H7 (cell line): ENCODE measurements around the gene QSOX2. TPM values are rescaled to one million over a fixed set of nuclear protein-coding genes. Genes with fewer than 3 reads are reported as not detected.
A peak's percentile ranks its signal among the peaks of the same experiment; 100 is the strongest.

Source experiments
- DNase-seq: peaks from one replicate; pipeline ENCODE4 v3.0.0; 2012
- H3K27me3 ChIP-seq: 2 replicates; pipeline ENCODE4 v1.6.0; 2011; ENCODE audit warnings: mild to moderate bottlenecking, low read length; ENCODE audit not compliant: control insufficient read depth, insufficient read depth
- H3K36me3 ChIP-seq: replicated peaks from 2 replicates; pipeline ENCODE4 v1.5.1; 2011; ENCODE audit warnings: low read length; ENCODE audit not compliant: control insufficient read depth, insufficient read depth
- H3K4me3 ChIP-seq: 2 replicates; pipeline ENCODE4 v1.5.1; 2011; ENCODE audit warnings: low read depth, mild to moderate bottlenecking, control low read depth, low read length, moderate library complexity; ENCODE audit not compliant: insufficient read depth
- total RNA-seq: library from RNA; depleted of rRNA; stranded (reverse); fragments of >200 nt; shearing (Covaris generic); gene quantifications from 2 replicates; pipeline ENCODE4 v1.2.3, GENCODE V29; 2014

Gene QSOX2
- total RNA-seq, 1 experiment from 2014 or later: 22.6 TPM

DNA sequence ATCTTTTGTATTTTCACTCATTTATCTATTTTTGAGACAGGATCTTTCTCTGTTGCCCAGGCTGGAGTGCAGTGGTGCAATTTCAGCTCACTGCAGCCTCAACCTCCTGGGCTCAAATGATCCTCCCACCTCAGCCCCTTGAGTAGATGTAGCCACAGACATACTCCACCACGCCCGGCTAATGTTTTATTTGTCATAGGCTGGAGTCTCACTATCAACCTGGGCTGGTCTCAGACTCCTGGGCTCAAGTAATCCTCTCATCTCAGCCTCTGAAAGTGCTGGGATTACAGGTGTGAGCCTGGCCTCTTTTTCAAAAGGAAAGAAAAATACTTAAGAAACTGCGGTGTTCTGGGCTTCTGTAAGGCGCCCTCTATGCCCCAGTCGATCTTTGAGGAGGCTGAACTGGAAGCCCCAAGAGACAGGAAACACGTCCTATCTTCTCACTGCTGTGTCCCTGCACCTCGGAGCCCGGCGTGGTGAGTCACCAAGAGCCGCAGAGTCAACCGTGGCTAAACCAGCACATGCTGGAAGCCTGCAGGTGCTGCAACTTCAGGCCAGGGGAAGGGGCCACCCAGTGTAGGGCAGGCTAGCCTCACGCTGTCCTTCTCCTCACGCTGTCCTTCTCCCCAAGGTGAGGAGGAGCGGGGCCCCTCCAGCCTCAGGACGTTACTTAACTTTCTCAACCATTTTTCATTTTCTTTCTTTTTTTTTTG, 25.4 kb downstream of the QSOX2 start:
- no peaks in the 10 kb centered on the region for H3K27me3 ChIP-seq
- DNase-seq: no peak
- peaks cover 6% of the 10 kb centered on the region for H3K36me3 ChIP-seq
- no peak overlapping the region for H3K4me3 ChIP-seq

DNA sequence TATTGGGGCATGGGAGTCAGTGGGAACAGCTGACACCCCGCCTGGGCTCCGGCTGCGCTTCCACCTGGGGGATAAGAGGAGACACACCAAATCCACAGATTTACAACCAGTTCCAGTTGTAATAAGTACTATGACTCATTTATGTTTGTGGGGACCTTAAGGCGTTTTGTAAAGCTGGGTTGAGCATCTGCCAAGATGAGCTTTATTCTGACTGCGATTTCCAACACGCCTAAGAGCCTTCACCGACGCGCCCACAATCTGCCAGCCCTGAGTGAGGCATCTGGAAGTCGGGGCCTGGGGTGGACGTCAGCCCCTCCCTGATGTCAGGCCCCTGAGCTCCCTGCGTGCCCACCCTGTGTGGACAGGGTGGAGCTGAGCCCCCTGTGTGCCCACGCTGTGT, 26.3 kb downstream of the QSOX2 start:
- H3K36me3 ChIP-seq: peaks cover 11% of the 10 kb centered on the region
- no peak overlapping the region for H3K4me3 ChIP-seq
- no peak for DNase-seq
- no peaks in the 10 kb centered on the region for H3K27me3 ChIP-seq

DNA sequence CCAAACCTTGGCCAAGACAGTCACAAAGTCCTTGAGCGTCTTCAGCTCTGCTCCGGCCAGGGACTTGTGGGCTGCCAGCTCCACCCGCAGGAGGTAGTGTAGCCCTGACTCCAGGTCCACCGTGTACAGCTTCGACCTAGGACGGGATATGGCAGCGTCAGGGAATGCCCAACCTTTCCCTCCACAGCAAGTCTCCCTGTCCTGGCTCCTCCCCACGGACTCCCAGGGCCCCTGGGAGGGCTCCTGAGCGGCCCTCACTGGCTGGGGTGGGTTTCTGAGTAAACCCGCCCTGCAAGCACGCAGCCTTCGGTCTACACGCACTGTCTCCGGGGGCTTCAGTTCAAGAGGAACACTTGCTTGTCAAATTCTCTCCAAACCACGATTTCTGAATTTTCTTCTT, 26.9 kb downstream of the QSOX2 start:
- no peak for DNase-seq
- Histone ChIP-seq H3K4me3 (no peak overlapping the region), H3K36me3 (peaks cover 14% of the 10 kb centered on the region), H3K27me3 (no peaks in the 10 kb centered on the region)

DNA sequence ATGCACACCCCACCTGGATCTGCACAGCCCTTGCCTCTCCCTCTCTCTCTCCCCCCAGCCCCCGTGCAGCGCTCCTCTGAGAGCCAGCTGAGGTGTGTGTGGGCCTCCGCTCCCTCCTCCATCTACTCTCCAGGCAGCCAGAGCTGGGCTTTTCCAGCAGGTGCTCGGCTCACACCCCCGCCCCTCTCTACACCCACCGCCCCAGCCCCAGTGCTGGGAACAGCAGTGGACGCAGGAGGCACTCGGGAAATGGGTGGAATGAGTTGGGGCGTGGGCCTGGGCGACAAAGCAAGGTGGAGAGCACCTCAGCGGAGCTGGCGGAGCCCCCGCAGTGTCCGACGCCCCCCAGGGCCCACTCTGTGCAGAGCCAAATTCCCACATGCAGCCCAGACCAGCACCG, 27.3 kb downstream of the QSOX2 start:
- no peak overlapping the region for H3K4me3 ChIP-seq
- DNase-seq: no peak
- H3K36me3 ChIP-seq: peaks cover 15% of the 10 kb centered on the region
- H3K27me3 ChIP-seq: no peaks in the 10 kb centered on the region

DNA sequence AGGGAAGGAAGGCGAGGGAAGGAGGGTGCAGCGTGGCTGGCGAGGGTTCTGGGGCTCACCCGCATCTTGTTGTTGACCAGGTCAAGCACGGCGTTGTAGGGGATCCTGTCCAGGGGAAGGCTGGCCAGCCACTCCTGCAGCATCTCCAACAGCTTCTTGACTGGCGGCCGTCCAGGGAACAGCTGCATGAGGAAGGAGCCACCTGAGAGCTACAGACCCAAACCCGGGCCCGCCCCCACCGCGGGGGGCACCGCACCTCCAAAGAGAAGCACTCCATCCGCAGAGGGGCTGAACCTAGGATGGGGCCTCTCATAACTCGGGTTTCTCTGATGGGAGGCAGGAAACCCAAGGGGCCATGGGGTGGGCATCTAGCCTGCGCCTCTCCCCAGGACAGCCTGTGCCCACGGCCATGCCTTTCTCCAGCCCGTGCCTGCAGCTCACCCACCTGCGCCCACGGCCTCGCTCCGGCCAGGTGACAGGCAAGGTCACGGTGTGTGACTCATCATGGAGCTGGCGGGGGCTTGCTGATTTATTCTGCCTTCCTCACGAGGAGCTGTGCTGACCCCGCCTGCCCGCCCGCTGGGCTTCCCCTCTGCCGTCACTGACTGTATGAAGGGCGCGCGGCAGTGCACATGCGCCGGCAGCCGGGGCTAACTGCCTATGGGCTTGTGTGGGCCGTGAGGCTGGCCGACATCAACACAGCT, 28.9 kb downstream of the QSOX2 start:
- no peak overlapping the region for H3K4me3 ChIP-seq
- peak; percentile 87 for DNase-seq
- H3K27me3 ChIP-seq: no peaks in the 10 kb centered on the region
- peaks cover 15% of the 10 kb centered on the region for H3K36me3 ChIP-seq

DNA sequence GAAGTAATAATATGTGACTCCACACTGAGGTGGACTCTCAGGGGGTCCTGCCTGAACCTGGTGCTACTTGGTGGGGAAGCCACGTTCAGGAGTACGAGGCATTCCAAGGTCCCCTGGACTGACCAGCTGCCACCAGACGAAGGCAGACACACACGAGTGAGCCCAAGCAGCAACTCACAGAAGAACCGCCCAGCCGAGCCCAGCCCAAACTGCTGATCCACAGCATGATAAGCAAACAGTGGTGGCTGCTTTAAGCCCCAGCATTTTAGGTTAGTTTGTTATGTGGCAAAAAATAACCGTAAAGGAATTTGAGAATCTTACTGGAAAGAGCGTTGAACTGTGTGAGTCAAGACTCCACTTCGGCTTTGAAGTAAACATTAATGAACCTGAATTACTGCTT, 31.9 kb downstream of the QSOX2 start:
- no peak for DNase-seq
- no peak overlapping the region for H3K4me3 ChIP-seq
- H3K27me3 ChIP-seq: no peaks in the 10 kb centered on the region
- H3K36me3 ChIP-seq: peaks cover 15% of the 10 kb centered on the region

DNA sequence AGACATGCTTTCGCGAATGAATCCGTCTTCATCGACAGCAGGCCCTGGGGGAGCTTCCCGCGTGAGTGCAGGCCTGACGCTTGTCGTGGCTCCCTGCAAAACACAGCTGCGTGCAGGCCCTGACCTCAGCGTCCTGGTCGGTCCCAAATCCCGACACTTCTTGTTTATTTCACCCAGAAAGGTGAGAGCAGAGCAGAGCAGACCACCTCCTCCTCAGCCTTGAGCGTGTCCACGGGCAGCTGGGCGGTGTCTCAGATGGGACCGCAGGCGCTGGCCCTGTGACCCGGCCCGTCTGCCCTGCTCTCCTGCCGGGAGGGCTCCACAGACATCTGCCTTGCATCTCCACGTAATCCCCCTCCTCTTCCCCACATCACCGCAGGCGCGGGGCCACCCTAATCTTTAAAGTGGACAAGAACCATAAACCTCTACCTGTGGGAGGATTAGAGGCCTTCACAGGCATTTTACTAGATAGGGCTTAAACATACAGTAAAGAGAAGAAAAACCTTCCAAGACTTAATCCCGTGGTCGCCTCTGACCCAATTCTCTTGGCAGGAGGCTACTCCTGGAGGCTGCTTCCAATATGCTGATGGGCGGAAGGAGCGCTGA, 33.2 kb downstream of the QSOX2 start:
- H3K4me3 ChIP-seq: no peak overlapping the region
- H3K27me3 ChIP-seq: no peaks in the 10 kb centered on the region
- peaks cover 15% of the 10 kb centered on the region for H3K36me3 ChIP-seq
- no peak for DNase-seq

DNA sequence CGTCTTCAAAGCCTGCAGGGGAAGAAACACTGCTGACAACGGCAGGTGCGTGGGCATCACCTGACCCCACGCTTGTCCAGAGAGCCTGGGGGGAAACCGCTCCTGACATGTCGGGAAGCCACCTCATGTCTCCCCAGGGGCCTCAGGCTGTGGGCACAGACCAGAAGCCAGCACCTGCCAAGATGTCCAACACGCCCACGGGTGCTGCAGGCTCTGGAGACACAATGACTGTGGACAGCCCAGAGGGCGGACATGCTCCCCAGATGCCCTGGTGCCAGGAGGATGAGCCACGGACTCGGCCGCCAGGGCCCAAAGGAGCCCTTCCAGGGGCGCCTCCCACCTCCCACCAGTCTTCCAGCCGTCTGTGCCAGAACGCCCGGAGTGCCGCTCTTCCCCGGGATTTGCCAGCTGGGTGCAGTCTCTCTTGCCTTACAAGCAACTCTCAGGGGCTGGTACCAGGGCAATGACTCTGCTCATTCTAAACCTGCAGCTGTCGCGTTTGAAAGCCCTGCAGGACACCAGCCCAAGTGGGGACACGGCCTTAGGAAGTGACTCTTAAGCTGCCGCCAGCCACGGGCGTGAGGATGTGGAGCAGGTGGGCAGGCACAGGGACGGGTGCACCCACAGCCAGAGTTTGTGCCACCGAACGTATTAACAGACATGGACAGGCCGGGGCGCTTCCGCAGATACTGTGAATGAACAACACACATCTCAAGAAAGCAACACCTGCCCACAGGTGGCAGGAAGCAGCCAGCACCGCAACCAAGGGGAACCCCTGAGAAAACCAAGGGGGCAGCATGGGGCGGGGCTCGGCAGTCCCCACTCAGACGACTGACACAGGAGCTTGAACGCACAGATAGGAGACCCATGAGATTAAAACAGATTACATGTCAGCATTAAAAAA, 33.9 kb downstream of the QSOX2 start:
- peaks cover 15% of the 10 kb centered on the region for H3K36me3 ChIP-seq
- H3K27me3 ChIP-seq: no peaks in the 10 kb centered on the region
- DNase-seq: no peak
- no peak overlapping the region for H3K4me3 ChIP-seq

DNA sequence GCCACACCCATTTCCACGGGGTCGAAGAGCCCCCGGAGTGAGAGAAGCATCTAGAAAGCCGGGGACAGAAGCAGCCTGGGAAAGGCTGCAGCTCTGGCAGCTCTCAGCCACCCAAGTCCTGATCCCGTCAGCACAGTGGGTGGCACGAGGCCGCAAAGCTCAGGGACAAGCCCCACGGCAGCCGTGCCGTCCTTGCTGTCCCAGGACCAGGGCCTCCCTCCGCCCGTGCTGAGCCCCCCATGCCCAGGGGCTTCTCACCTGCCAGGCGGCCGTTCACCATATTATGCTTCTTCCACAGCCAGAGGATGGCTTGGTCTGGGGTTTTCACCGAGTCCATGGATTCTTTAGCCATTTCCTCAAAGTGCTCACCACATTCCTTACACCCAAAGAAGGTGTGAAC, 34.6 kb downstream of the QSOX2 start:
- Histone ChIP-seq H3K27me3 (no peaks in the 10 kb centered on the region), H3K36me3 (peaks cover 12% of the 10 kb centered on the region), H3K4me3 (no peak overlapping the region)
- no peak for DNase-seq

DNA sequence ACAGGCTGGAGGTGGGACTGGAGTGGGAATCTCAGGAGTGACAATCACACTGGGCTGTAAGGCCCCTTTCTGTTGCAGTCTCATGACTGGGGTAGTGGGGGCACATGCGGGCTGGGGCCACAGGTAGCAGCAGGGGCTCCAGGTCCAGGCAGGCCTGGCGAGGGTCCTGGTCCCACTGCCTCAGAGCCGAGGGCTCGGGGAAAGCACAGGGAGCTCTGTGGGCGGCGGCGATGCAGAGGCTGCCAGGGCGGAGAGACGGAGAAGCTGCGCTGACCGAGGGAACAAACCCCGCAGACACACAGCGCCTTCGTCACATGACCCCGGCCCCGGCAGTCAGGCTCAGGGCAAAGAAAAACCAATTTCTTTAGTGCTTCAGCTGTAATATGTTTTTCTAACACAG, 35.3 kb downstream of the QSOX2 start:
- DNase-seq: no peak
- no peak overlapping the region for H3K4me3 ChIP-seq
- peaks cover 3% of the 10 kb centered on the region; the same call in 1 of the 2 replicates for H3K27me3 ChIP-seq

DNA sequence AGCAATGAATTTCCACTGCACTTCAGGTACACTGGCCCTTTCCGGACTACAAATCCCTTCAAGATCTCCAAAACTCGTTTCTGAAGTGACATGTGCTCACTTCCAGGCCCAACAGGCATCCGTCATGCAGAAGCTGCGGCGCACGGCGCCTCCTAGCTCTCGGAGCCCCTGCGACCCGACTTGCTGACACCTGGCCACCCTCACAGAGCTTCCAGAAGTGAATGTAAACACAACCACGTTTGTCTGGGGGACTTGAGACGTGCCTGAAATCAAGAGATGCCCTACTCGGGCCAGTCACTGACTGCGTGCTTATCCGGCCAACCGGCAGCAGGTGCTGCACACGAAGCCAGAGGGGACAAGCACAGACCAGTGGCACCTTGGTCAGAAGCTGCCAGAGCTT, 35.8 kb downstream of the QSOX2 start:
- DNase-seq: no peak
- H3K4me3 ChIP-seq: no peak overlapping the region
- peaks cover 6% of the 10 kb centered on the region for H3K27me3 ChIP-seq
- peaks cover 8% of the 10 kb centered on the region for H3K36me3 ChIP-seq

More for the DNA sequence above, 35.3 kb downstream of the QSOX2 start:
- peaks cover 10% of the 10 kb centered on the region for H3K36me3 ChIP-seq

DNA sequence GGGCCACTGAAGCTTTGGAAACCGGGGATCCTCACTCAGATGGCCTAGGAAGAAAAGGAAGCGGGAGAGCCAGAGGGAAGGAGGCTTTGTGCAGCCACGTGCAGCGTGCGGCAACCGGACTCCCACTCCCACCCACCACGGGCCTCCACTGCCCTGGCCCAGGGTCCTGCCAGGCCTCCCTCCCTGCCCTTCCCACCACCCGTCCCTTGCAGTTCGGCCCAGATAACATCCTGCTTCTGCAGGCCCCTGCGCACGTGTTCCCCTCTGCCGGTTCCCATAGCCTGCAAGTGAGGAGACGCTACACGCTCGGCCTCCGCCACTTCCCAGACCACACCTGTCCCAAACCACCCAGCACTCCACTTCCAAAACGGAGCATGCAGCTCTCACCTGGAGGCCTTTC, 36.4 kb downstream of the QSOX2 start:
- Histone ChIP-seq H3K36me3 (peaks cover 5% of the 10 kb centered on the region), H3K4me3 (no peak overlapping the region), H3K27me3 (peaks cover 12% of the 10 kb centered on the region)
- no peak for DNase-seq

DNA sequence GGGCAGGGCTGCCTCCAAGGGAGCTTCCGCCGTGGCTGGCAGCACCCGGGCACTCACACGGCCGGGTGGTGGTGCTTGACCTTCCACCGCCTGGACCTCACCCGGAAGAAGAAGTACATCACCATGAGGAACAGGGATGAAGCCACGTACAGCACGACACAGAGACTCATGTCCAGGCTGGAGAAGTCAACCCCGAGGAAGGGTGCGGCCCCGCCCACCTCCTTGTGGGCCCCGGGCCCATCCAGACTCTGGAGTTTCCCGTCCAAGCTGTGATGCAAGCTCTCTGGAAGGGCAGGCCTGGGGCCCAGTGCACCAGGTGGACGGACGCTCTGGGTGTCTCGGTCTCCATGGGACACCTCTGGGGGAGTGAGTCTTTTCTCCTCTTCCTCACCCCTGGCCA, 36.9 kb downstream of the QSOX2 start:
- DNase-seq: no peak
- no peak overlapping the region for H3K4me3 ChIP-seq
- H3K36me3 ChIP-seq: peaks cover 2% of the 10 kb centered on the region
- H3K27me3 ChIP-seq: peaks cover 17% of the 10 kb centered on the region

DNA sequence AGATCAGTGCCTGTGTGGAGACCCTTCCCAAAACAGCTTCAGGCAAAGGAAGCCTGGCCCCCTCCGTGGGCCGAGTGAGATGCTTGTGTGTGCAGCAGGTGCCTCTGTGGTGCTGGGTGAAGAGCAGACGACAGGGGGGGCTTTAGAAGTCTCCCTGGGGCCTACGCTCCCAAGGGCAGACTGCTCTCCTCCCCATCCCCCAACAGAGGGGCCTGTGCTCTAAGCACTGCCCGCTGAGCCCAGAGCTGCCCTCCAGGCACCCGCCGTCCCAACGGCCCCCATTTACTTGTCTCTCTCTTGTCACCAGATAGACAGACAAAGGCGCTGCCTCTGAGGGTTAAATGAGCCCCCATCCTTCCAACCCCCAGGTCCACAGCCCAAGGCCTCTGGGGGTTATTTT, 38.0 kb downstream of the QSOX2 start:
- DNase-seq: no peak
- Histone ChIP-seq H3K36me3 (no peaks in the 10 kb centered on the region; the same call in 1 of the 2 replicates), H3K4me3 (no peak overlapping the region), H3K27me3 (peaks cover 27% of the 10 kb centered on the region)
